Limb (tissue), 2 donors: Measurements from ENCODE around the gene WFDC9.
"Not testable (repeated sequence)": the region's sequence is repeated elsewhere in the genome, so short reads cannot be mapped to it uniquely, and the experiment has no call there.

Source experiments
- DNase-seq, 2 donors: peaks; one replicate each; pipeline ENCODE4 v3.0.0-alpha.2; 2016; ENCODE audit errors: extremely low spot score in 2 of 2

The WFDC9 gene

GRCh38 chr20:45592574-45593189, 38.4 kb downstream of the WFDC9 start:
- no peak for DNase-seq

GRCh38 chr20:45589725-45590124, 41.4 kb downstream of the WFDC9 start:
- no peak for DNase-seq

GRCh38 chr20:45588800-45589199, 42.3 kb downstream of the WFDC9 start:
- DNase-seq, result no peak

- not testable (repeated sequence) for DNase-seq
These were observed 45.1 kb downstream of the WFDC9 start for GRCh38 chr20:45585986-45586385.

- not testable (repeated sequence) for DNase-seq
These were observed 46.8 kb downstream of the WFDC9 start for GRCh38 chr20:45584294-45584693.

- DNase-seq, result no peak
These were observed 47.6 kb downstream of the WFDC9 start for GRCh38 chr20:45583502-45583901.

- no peak for DNase-seq
These were observed 49.4 kb downstream of the WFDC9 start for GRCh38 chr20:45581702-45582101.

- DNase-seq, result no peak
These were observed 51.9 kb downstream of the WFDC9 start, which contains the start of gene WFDC8 for GRCh38 chr20:45579184-45579583. Gene WFDC8 (minus strand): TSS chr20:45579284. CDS start chr20:45579247, 37 bp downstream.

GRCh38 chr20:45578231-45578630, 52.9 kb downstream of the WFDC9 start:
- DNase-seq, result no peak

- no peak for DNase-seq
These were observed 54.1 kb downstream of the WFDC9 start for GRCh38 chr20:45576995-45577394.

GRCh38 chr20:45575931-45576330, 55.2 kb downstream of the WFDC9 start:
- no peak for DNase-seq

- not testable (repeated sequence) for DNase-seq
These were observed 61.4 kb downstream of the WFDC9 start for GRCh38 chr20:45569650-45570049.

- DNase-seq, result no peak
These were observed 66.3 kb downstream of the WFDC9 start for GRCh38 chr20:45564760-45565276.
